SK-N-SH treated with all-trans-retinoic acid at 6 μM for 48 hours (cell line): Measurements from ENCODE around the gene GALNT17.

Experiments
- ARNTL ChIP-seq: fragments of 450-650 bp; formaldehyde crosslinking; IDR thresholded peaks from 2 replicates; pipeline ENCODE4 v1.5.0; 2020; ENCODE audit warnings: low read depth, mild to moderate bottlenecking, moderate library complexity, borderline replicate concordance
- BACH2 ChIP-seq: fragments of 250-450 bp; sonication (Bioruptor Pico); IDR thresholded peaks from 2 replicates; pipeline ENCODE4 v1.9.0; 2021; ENCODE audit warnings: mild to moderate bottlenecking, borderline replicate concordance
- CSDC2 ChIP-seq: fragments of 250-450 bp; sonication (Bioruptor Pico); IDR thresholded peaks from 2 replicates; pipeline ENCODE4 v1.5.0; 2020; ENCODE audit warnings: mild to moderate bottlenecking, moderate library complexity
- GLIS3 ChIP-seq: fragments of 250-450 bp; sonication (Bioruptor Pico); IDR thresholded peaks from 2 replicates; pipeline ENCODE4 v1.5.0; 2020; ENCODE audit warnings: mild to moderate bottlenecking, moderate library complexity
- ISL1 ChIP-seq: fragments of 250-450 bp; sonication (Bioruptor Pico); IDR thresholded peaks from 2 replicates; pipeline ENCODE4 v2.1.2; 2022; ENCODE audit warnings: mild to moderate bottlenecking, moderate library complexity
- PPARA ChIP-seq: fragments of 250-450 bp; sonication (Bioruptor Pico); IDR thresholded peaks from 2 replicates; pipeline ENCODE4 v1.5.0; 2020; ENCODE audit warnings: mild to moderate bottlenecking, borderline replicate concordance
- RARB ChIP-seq: fragments of 250-450 bp; sonication (Bioruptor Pico); IDR thresholded peaks from 2 replicates; pipeline ENCODE4 v1.8.0; 2021; ENCODE audit warnings: mild to moderate bottlenecking, moderate library complexity
- TCF4 ChIP-seq: fragments of 250-450 bp; sonication (Bioruptor Pico); IDR thresholded peaks from 2 replicates; pipeline ENCODE4 v1.8.0; 2021; ENCODE audit warnings: mild to moderate bottlenecking, moderate library complexity, borderline replicate concordance
- TOX ChIP-seq: fragments of 250-450 bp; sonication (Bioruptor Pico); IDR thresholded peaks from 2 replicates; pipeline ENCODE4 v1.8.0; 2021; ENCODE audit warnings: mild to moderate bottlenecking, moderate library complexity, borderline replicate concordance
- ZFP30 ChIP-seq: fragments of 450-650 bp; formaldehyde crosslinking; IDR thresholded peaks from 2 replicates; pipeline ENCODE4 v1.5.0; 2022; ENCODE audit warnings: mild to moderate bottlenecking, moderate library complexity
- ZNF70 ChIP-seq: fragments of 450-650 bp; formaldehyde crosslinking; IDR thresholded peaks from 2 replicates; pipeline ENCODE4 v1.5.0; 2020; ENCODE audit warnings: mild to moderate bottlenecking, moderate library complexity
- TF ChIP-seq, protein P1 (sequence below): fragments of 250-450 bp; sonication (Bioruptor Pico); IDR thresholded peaks from 2 replicates; pipeline ENCODE4 v1.8.0; 2020; ENCODE audit warnings: mild to moderate bottlenecking, moderate library complexity, borderline replicate concordance
- TF ChIP-seq, protein P2 (sequence below): fragments of 250-450 bp; sonication (Bioruptor Pico); IDR thresholded peaks from 2 replicates; pipeline ENCODE4 v1.5.0; 2020; ENCODE audit warnings: mild to moderate bottlenecking, moderate library complexity
- TF ChIP-seq, protein P3 (sequence below): fragments of 250-450 bp; sonication (Bioruptor Pico); IDR thresholded peaks from 2 replicates; pipeline ENCODE4 v1.8.0; 2021; ENCODE audit warnings: low read depth, mild to moderate bottlenecking, moderate library complexity, borderline replicate concordance

DNA sequence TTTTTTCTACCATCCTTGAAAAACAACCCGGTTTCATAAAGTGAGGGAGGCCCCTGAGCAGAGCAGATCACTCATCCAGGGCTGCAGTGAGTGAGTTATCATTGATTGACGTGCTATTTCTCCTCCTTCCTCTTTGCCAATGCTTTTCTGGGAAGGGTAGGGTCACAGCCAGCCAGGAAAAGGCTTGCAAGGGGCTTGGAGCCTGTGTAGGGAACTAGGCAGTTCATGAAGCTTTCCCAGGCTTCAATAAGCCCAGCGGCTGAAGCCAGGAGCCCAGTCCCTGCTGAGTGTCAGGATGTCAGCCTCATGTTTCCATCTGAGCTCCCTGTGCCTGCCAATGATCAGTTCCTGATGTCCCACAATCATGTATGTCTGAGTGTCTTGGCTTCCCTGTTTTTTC is 584.7 kb downstream of the GALNT17 start:
- no peak for TF ChIP-seq ARNTL
- TF ChIP-seq ZNF70 (CRISPR knock-in tag): no peak
- no peak for TF ChIP-seq RARB
- TF ChIP-seq, protein P1, sequence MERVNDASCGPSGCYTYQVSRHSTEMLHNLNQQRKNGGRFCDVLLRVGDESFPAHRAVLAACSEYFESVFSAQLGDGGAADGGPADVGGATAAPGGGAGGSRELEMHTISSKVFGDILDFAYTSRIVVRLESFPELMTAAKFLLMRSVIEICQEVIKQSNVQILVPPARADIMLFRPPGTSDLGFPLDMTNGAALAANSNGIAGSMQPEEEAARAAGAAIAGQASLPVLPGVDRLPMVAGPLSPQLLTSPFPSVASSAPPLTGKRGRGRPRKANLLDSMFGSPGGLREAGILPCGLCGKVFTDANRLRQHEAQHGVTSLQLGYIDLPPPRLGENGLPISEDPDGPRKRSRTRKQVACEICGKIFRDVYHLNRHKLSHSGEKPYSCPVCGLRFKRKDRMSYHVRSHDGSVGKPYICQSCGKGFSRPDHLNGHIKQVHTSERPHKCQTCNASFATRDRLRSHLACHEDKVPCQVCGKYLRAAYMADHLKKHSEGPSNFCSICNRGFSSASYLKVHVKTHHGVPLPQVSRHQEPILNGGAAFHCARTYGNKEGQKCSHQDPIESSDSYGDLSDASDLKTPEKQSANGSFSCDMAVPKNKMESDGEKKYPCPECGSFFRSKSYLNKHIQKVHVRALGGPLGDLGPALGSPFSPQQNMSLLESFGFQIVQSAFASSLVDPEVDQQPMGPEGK (CRISPR knock-in tag): no peak
- no peak for TF ChIP-seq TOX (CRISPR knock-in tag)
- no peak for TF ChIP-seq BACH2 (CRISPR knock-in tag)
- no peak for TF ChIP-seq GLIS3 (CRISPR knock-in tag)
- TF ChIP-seq PPARA (CRISPR knock-in tag): no peak
- no peak for TF ChIP-seq ISL1 (CRISPR knock-in tag)
- TF ChIP-seq, protein P2, sequence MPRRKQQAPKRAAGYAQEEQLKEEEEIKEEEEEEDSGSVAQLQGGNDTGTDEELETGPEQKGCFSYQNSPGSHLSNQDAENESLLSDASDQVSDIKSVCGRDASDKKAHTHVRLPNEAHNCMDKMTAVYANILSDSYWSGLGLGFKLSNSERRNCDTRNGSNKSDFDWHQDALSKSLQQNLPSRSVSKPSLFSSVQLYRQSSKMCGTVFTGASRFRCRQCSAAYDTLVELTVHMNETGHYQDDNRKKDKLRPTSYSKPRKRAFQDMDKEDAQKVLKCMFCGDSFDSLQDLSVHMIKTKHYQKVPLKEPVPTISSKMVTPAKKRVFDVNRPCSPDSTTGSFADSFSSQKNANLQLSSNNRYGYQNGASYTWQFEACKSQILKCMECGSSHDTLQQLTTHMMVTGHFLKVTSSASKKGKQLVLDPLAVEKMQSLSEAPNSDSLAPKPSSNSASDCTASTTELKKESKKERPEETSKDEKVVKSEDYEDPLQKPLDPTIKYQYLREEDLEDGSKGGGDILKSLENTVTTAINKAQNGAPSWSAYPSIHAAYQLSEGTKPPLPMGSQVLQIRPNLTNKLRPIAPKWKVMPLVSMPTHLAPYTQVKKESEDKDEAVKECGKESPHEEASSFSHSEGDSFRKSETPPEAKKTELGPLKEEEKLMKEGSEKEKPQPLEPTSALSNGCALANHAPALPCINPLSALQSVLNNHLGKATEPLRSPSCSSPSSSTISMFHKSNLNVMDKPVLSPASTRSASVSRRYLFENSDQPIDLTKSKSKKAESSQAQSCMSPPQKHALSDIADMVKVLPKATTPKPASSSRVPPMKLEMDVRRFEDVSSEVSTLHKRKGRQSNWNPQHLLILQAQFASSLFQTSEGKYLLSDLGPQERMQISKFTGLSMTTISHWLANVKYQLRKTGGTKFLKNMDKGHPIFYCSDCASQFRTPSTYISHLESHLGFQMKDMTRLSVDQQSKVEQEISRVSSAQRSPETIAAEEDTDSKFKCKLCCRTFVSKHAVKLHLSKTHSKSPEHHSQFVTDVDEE (CRISPR knock-in tag): no peak
- no peak for TF ChIP-seq CSDC2
- no peak for TF ChIP-seq TCF4 (CRISPR knock-in tag)
- TF ChIP-seq, protein P3, sequence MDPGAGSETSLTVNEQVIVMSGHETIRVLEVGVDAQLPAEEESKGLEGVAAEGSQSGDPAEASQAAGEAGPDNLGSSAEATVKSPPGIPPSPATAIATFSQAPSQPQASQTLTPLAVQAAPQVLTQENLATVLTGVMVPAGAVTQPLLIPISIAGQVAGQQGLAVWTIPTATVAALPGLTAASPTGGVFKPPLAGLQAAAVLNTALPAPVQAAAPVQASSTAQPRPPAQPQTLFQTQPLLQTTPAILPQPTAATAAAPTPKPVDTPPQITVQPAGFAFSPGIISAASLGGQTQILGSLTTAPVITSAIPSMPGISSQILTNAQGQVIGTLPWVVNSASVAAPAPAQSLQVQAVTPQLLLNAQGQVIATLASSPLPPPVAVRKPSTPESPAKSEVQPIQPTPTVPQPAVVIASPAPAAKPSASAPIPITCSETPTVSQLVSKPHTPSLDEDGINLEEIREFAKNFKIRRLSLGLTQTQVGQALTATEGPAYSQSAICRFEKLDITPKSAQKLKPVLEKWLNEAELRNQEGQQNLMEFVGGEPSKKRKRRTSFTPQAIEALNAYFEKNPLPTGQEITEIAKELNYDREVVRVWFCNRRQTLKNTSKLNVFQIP: no peak
- no peak for TF ChIP-seq ZFP30
